Placental epithelial cell (primary cell): ENCODE results near the gene RHBDF1. TPM values are rescaled to one million over a fixed set of nuclear protein-coding genes. Genes with fewer than 3 reads are reported as not detected.

Experiments
- small RNA-seq: library from RNA; depleted of rRNA; stranded (forward); fragments of <200 nt; gene quantifications from one replicate; pipeline ENCODE3, GENCODE V24; 2012
- total RNA-seq: library from RNA; depleted of rRNA; stranded (reverse); fragments of >200 nt; gene quantifications from 2 replicates; pipeline ENCODE4 v1.2.3, GENCODE V29; 2012

Gene RHBDF1, protein sequence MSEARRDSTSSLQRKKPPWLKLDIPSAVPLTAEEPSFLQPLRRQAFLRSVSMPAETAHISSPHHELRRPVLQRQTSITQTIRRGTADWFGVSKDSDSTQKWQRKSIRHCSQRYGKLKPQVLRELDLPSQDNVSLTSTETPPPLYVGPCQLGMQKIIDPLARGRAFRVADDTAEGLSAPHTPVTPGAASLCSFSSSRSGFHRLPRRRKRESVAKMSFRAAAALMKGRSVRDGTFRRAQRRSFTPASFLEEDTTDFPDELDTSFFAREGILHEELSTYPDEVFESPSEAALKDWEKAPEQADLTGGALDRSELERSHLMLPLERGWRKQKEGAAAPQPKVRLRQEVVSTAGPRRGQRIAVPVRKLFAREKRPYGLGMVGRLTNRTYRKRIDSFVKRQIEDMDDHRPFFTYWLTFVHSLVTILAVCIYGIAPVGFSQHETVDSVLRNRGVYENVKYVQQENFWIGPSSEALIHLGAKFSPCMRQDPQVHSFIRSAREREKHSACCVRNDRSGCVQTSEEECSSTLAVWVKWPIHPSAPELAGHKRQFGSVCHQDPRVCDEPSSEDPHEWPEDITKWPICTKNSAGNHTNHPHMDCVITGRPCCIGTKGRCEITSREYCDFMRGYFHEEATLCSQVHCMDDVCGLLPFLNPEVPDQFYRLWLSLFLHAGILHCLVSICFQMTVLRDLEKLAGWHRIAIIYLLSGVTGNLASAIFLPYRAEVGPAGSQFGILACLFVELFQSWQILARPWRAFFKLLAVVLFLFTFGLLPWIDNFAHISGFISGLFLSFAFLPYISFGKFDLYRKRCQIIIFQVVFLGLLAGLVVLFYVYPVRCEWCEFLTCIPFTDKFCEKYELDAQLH
- 41.8 and 43.2 TPM in 2 replicates for total RNA-seq

DNA sequence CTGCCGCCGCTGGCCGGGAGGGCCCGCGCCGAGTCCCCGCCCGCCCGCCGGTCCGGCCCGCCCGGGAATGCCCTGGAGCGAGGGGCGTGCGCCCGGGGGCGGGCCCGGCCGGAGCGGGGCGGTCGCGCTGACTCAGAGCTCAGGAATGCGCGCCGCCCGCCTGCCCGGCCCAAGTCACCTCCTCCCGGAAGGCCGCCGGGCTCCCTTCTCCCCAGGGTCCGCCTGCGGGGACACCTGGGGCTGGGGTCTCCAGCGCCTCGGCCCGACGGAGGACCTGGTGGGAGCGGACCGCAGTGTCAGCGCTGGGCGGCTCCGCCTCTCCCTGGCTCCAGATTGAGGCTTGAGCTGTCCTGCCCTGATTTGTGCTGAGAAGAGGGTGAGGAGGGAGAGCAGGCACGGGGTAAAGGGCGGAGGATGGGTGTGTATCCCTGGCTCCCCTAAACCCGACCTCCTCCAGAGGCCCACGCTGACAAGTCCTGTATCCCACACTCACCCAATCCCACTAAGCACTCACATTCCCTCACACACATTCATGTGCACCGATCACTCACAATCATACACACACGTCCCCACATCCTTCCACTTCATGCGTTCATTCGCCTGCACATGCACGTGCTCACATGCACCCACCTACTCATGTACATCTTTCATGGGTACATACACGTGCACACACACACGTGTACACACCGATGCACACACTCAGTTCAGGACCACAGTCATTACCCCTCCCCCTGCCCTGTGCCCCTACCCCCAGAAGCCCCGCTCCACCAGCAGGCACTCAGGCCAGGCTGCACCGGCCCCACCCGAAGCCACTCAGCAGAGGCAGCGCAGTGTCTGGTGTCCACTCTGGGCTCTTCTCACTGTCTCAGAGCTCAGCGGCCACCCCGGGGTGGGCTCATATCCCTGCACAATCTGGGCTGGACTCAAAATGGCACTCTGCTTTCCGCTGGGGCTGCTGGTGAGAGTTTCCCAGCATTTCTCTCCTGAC lies at the start of gene RHBDF1:
TSS of gene RHBDF1 (minus strand) at position 71 of the 988 bp plus-strand sequence. CDS start 7,616 bp downstream, outside the sequence.

DNA sequence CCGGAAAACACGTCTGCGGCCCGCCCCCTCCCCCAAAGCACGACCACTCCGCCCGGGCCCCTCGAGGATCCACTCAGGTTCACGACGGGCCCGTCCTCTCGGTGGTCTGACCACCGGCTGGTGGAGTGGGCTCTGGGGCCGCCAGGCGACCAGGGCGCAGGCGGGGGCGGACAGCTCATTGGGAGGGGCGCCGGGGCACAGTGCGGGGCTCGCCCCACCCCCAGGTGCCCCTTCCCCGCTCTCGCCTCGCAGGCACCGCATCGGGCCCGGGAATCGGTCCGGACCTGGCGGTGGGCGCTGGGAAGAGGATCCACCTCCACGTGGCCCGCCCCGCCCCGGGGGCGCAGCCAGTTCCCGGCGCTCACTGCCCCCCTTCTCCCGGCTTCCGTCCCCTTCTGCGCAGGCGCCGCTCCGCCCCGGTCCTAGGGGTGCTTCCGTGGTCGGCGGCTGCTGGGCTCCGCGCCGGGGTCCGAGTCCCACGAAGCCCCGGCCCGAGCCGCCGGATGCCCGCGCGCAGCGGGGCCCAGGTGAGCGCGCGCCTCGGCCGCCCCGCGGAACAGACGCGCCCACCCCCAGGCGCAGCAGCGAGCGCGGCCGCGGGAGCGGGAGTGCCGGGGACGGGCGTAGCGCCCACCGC lies 5.5 kb upstream of the RHBDF1 start, which contains the start of gene MPG:
TSS of gene MPG (plus strand) at position 419 of the 637 bp plus-strand sequence. CDS start at position 504, 85 bp downstream.

GRCh38 chr16:53346-54236 lies 18.8 kb downstream of the RHBDF1 start, which contains the start of the genes POLR3K and SNRNP25:
Gene POLR3K, minus strand, starts transcription at chr16:53608. Its CDS starts 22 bp downstream, at chr16:53586.
Gene SNRNP25, plus strand, starts transcription at chr16:53828. Its CDS starts 189 bp downstream, at chr16:54017.

Small RNA genes lying within 50 kb of the gene (small RNA-seq; reads per million reads assigned to genes)
- gene MIR6859-4 (not detected), gene Z69720.2 (not detected)

Other genes with a start within 250 kb of the RHBDF1 start
- gene POLR3K, start 19.0 kb downstream of the RHBDF1 start, total RNA-seq, result 1.2 and 2.1 TPM in 2 replicates
- 13.7 and 27.8 TPM in 2 replicates for gene SNRNP25, start 18.8 kb downstream of the RHBDF1 start, total RNA-seq
- 161 and 204 TPM in 2 replicates for gene MPG, start 5.6 kb upstream of the RHBDF1 start, total RNA-seq
- 10.5 and 14.1 TPM in 2 replicates for gene NPRL3, start 66.0 kb upstream of the RHBDF1 start, total RNA-seq
- not detected in 2 replicates for gene HBZ, start 80.0 kb upstream of the RHBDF1 start, total RNA-seq
- gene HBM, start 93.3 kb upstream of the RHBDF1 start, total RNA-seq, result not detected in 2 replicates
- gene HBA2, start 100.2 kb upstream of the RHBDF1 start, total RNA-seq, result not detected in 2 replicates
- gene HBA1, start 104.0 kb upstream of the RHBDF1 start, total RNA-seq, result not detected in 2 replicates
- not detected in 2 replicates for gene HBQ1, start 107.8 kb upstream of the RHBDF1 start, total RNA-seq
- 35.5 and 52.6 TPM in 2 replicates for gene LUC7L, start 156.8 kb upstream of the RHBDF1 start, total RNA-seq
- 59.7 and 67.1 TPM in 2 replicates for gene FAM234A, start 162.2 kb upstream of the RHBDF1 start, total RNA-seq
- gene RGS11, start 203.3 kb upstream of the RHBDF1 start, total RNA-seq, result not detected in 2 replicates
- gene ARHGDIG, start 208.0 kb upstream of the RHBDF1 start, total RNA-seq, result not detected in 2 replicates
- gene PDIA2, start 210.5 kb upstream of the RHBDF1 start, total RNA-seq, result not detected in 2 replicates